ENCODE results near the gene LRP1. TPM values are rescaled to one million over a fixed set of nuclear protein-coding genes. Genes with fewer than 3 reads are reported as not detected.

Gene LRP1
- total and polyA plus RNA-seq, 2 experiments from 2014 or later, result 26.6 to 145 TPM

- H3K4me2 ChIP-seq, result peak overlapping the region; percentile 99; the same call in 1 of the 2 replicates
- no peak for TF ChIP-seq ZNF114 (CRISPR knock-in tag; IDR thresholded peaks at IDR 0.05)
- TF ChIP-seq ZNF331 (CRISPR knock-in tag; IDR thresholded peaks at IDR 0.05; ENCODE audit: low read depth), result no peak
- H3K4me1 ChIP-seq (ENCODE audit: insufficient read depth), result peaks cover 46% of the 10 kb centered on the region
- Mint-ChIP-seq H3K4me1 (peaks cover 70% of the 10 kb centered on the region), H3K27me3 (ENCODE audit: insufficient read depth, low read depth, poor library complexity) (peaks cover 74% of the 10 kb centered on the region), H3K36me3 (ENCODE audit: low read depth) (peaks cover 57% of the 10 kb centered on the region), H3K27ac (no peak overlapping the region), H3K4me3 (peak overlapping the region; percentile 50; the same call in 1 of the 3 replicates), H3K9me3 (no peaks in the 10 kb centered on the region; the same call in 2 of the 3 replicates)
- ATAC-seq (no peak), DNase-seq (ENCODE audit: low spot score) (no peak)
- peaks cover 34% of the 10 kb centered on the region for H4K20me1 ChIP-seq (replicated peaks; ENCODE audit: insufficient read depth)
- peaks cover 51% of the 10 kb centered on the region for H3F3A ChIP-seq (replicated peaks; ENCODE audit: low read depth)
- H3K36me3 ChIP-seq (ENCODE audit: insufficient read depth), result peaks cover 26% of the 10 kb centered on the region
- peaks cover 25% of the 10 kb centered on the region for H3K79me2 ChIP-seq (replicated peaks; ENCODE audit: insufficient read depth)
- H2AFZ ChIP-seq, result no peak overlapping the region
- no peak overlapping the region for H3K4me3 ChIP-seq
- H3K9me2 ChIP-seq (ENCODE audit: insufficient read depth), result no peaks in the 10 kb centered on the region
- no peak overlapping the region for H3K27ac ChIP-seq (ENCODE audit: low read depth)
- H3K27me3 ChIP-seq (ENCODE audit: insufficient read depth), result peaks cover 60% of the 10 kb centered on the region
Measured at GRCh38 chr12:57234571-57235016, 106.3 kb downstream of the LRP1 start.

- TF ChIP-seq ZNF331 (CRISPR knock-in tag; IDR thresholded peaks at IDR 0.05; ENCODE audit: low read depth) (no peak), CTCF (conservative IDR thresholded peaks at IDR 0.05; ENCODE audit: low read depth in 2 of 2) (peak in 1 of 2 experiments; percentile 22; a peak in 2 of 4 replicates), NANOG (IDR thresholded peaks at IDR 0.05; ENCODE audit: borderline replicate concordance) (no peak), POLR2AphosphoS5 (IDR thresholded peaks at IDR 0.05; ENCODE audit: low read depth) (peak; percentile 74; the same call in 1 of the 2 replicates)
- ATAC-seq, result peak; percentile 8
- Histone ChIP-seq H3K9me2 (ENCODE audit: insufficient read depth) (no peaks in the 10 kb centered on the region), H3K4me1 (ENCODE audit: insufficient read depth) (peaks cover 49% of the 10 kb centered on the region), H3K27ac (ENCODE audit: low read depth) (no peak overlapping the region), H3K36me3 (ENCODE audit: insufficient read depth) (peaks cover 26% of the 10 kb centered on the region), H4K20me1 (replicated peaks; ENCODE audit: insufficient read depth) (peaks cover 34% of the 10 kb centered on the region), H2AFZ (no peak overlapping the region), H3K4me3 (no peak overlapping the region), H3K27me3 (ENCODE audit: insufficient read depth) (peaks cover 66% of the 10 kb centered on the region), H3K4me2 (peak overlapping the region; percentile 99; the same call in 1 of the 2 replicates), H3K79me2 (replicated peaks; ENCODE audit: insufficient read depth) (peaks cover 20% of the 10 kb centered on the region), H3F3A (replicated peaks; ENCODE audit: low read depth) (peaks cover 51% of the 10 kb centered on the region)
- H3K4me3 Mint-ChIP-seq, result peak overlapping the region; percentile 33; the same call in 2 of the 3 replicates
- peaks cover 51% of the 10 kb centered on the region for H3K36me3 Mint-ChIP-seq (ENCODE audit: low read depth)
- H3K27me3 Mint-ChIP-seq (ENCODE audit: insufficient read depth, low read depth, poor library complexity), result peaks cover 78% of the 10 kb centered on the region
- H3K9me3 Mint-ChIP-seq, result no peaks in the 10 kb centered on the region; the same call in 2 of the 3 replicates
- H3K4me1 Mint-ChIP-seq, result peaks cover 72% of the 10 kb centered on the region
- no peak overlapping the region for H3K27ac Mint-ChIP-seq
- DNase-seq (ENCODE audit: low spot score), result peak; percentile 78
Measured at GRCh38 chr12:57235017-57235727, 106.9 kb downstream of the LRP1 start.

GRCh38 chr12:57235728-57236131 lies 107.4 kb downstream of the LRP1 start:
- peak overlapping the region; percentile 85; the same call in 1 of the 2 replicates for H3K4me3 ChIP-seq
- Mint-ChIP-seq H3K9me3 (no peaks in the 10 kb centered on the region; the same call in 2 of the 3 replicates), H3K27ac (no peak overlapping the region), H3K4me3 (0 out of 3 replicates have a peak overlapping the region, but pooled peaks have one; percentile 19), H3K27me3 (ENCODE audit: insufficient read depth, low read depth, poor library complexity) (peaks cover 82% of the 10 kb centered on the region), H3K4me1 (peaks cover 72% of the 10 kb centered on the region), H3K36me3 (ENCODE audit: low read depth) (peaks cover 46% of the 10 kb centered on the region)
- H3K27ac ChIP-seq (ENCODE audit: low read depth), result no peak overlapping the region
- H3F3A ChIP-seq (replicated peaks; ENCODE audit: low read depth), result peaks cover 49% of the 10 kb centered on the region
- no peaks in the 10 kb centered on the region for H3K9me2 ChIP-seq (ENCODE audit: insufficient read depth)
- peaks cover 71% of the 10 kb centered on the region for H3K27me3 ChIP-seq (ENCODE audit: insufficient read depth)
- H3K79me2 ChIP-seq (replicated peaks; ENCODE audit: insufficient read depth), result peaks cover 14% of the 10 kb centered on the region
- ATAC-seq (no peak), DNase-seq (ENCODE audit: low spot score) (no peak)
- H3K4me2 ChIP-seq, result peak overlapping the region; percentile 99; the same call in 1 of the 2 replicates
- peaks cover 26% of the 10 kb centered on the region for H3K36me3 ChIP-seq (ENCODE audit: insufficient read depth)
- H2AFZ ChIP-seq, result no peak overlapping the region
- H4K20me1 ChIP-seq (replicated peaks; ENCODE audit: insufficient read depth), result peaks cover 29% of the 10 kb centered on the region
- H3K4me1 ChIP-seq (ENCODE audit: insufficient read depth), result peaks cover 45% of the 10 kb centered on the region
- TF ChIP-seq ZNF114 (CRISPR knock-in tag; IDR thresholded peaks at IDR 0.05), result no peak
- TF ChIP-seq ZNF331 (CRISPR knock-in tag; IDR thresholded peaks at IDR 0.05; ENCODE audit: low read depth), result no peak
- TF ChIP-seq EZH2phosphoT487 (IDR thresholded peaks at IDR 0.05; ENCODE audit: unreplicated experiment), result no peak
